DOHH2 (cell line): ENCODE results near the gene GPX4.

Experiments used
- EZH2phosphoT487 ChIP-seq: fragments of 200-600 bp; sonication (generic); IDR thresholded peaks from 2 replicates; pipeline ENCODE4 v1.6.1; 2017; ENCODE audit warnings: borderline replicate concordance, mild to moderate bottlenecking, antibody characterized with exemption, low read length, moderate library complexity, mixed read lengths
- TF ChIP-seq, protein P1 (sequence below): fragments of 200-600 bp; sonication (generic); IDR thresholded peaks from one replicate; pipeline ENCODE4 v1.5.1; 2014; ENCODE audit warnings: antibody characterized with exemption, mild to moderate bottlenecking, low read depth, low read length; ENCODE audit not compliant: poor library complexity, severe bottlenecking

DNA sequence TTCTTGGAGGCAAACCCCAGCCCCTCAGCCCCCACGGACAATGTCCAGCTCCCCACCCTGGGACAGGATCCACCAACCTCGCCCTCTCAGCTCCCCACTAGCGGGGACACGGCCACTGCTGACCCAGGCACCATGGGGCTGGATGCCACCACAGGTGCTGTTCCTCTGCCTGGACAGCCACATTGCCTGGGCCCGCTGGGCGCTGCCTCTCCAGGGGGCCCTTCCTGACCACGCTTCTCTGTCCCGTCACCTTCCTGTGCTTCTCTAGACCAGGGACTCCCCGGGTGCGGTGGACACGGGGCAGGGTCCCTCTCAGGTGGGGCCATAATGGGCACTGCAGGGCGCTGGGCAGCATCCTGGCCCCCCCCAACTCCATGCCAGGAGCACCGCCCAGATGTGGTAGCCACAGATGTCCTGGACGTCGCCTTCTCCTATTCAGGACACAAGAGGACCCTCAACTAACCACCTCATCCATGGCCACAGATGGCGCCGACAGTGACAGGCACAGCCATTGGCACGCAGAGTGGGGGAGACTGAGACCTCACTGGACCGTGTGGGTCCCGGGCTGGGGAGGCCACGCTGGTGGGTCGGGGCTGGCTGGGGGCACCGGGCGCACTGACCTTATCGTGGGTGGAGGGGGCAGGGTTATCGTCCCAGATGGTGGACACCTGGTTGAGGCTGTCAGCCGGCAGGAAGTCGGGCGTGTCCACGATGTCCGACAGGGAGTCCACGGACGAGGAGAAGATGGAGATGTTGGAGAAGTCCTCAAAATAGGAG lies 23.4 kb downstream of the GPX4 start:
- TF ChIP-seq, protein P1, sequence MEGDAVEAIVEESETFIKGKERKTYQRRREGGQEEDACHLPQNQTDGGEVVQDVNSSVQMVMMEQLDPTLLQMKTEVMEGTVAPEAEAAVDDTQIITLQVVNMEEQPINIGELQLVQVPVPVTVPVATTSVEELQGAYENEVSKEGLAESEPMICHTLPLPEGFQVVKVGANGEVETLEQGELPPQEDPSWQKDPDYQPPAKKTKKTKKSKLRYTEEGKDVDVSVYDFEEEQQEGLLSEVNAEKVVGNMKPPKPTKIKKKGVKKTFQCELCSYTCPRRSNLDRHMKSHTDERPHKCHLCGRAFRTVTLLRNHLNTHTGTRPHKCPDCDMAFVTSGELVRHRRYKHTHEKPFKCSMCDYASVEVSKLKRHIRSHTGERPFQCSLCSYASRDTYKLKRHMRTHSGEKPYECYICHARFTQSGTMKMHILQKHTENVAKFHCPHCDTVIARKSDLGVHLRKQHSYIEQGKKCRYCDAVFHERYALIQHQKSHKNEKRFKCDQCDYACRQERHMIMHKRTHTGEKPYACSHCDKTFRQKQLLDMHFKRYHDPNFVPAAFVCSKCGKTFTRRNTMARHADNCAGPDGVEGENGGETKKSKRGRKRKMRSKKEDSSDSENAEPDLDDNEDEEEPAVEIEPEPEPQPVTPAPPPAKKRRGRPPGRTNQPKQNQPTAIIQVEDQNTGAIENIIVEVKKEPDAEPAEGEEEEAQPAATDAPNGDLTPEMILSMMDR: no peak
- no peak for TF ChIP-seq EZH2phosphoT487
